K562 (cell line): ENCODE data around the gene LTBR. TPM values are rescaled to one million over a fixed set of nuclear protein-coding genes. Genes with fewer than 3 reads are reported as not detected.
A peak's percentile ranks its signal among the peaks of the same experiment; 100 is the strongest.

Source experiments
- EWSR1 ChIP-seq: fragments of 450-650 bp; IDR thresholded peaks from 2 replicates; pipeline ENCODE4 v1.6.1; 2018; ENCODE audit warnings: borderline replicate concordance, mild to moderate bottlenecking, low read depth, moderate library complexity; ENCODE audit not compliant: partially characterized antibody
- HEY1 ChIP-seq: fragments of 250-450 bp; sonication (Bioruptor Pico); IDR thresholded peaks from 2 replicates; pipeline ENCODE4 v1.5.0; 2020; ENCODE audit warnings: mild to moderate bottlenecking, moderate library complexity, borderline replicate concordance
- HNRNPLL ChIP-seq: fragments of 200-400 bp; formaldehyde crosslinking; IDR thresholded peaks from 2 replicates; pipeline ENCODE4 v1.6.1; 2017; ENCODE audit warnings: low read length, low read depth, mild to moderate bottlenecking; ENCODE audit not compliant: poor library complexity, severe bottlenecking
- KAT2B ChIP-seq: IDR thresholded peaks from one replicate; pipeline ENCODE4 v1.6.1; 2012; ENCODE audit warnings: low read depth, mild to moderate bottlenecking, control low read depth, inconsistent platforms, low read length, moderate library complexity
- MYC ChIP-seq, 2 experiments: fragments of 250-450 bp in 1 of 2; sonication (Bioruptor Pico) in 1 of 2; IDR thresholded peaks; 2 replicates each; pipeline versions ENCODE4 v1.5.1 to v1.6.1; 2012 to 2021; ENCODE audit warnings: low read depth in 2 of 2, borderline replicate concordance in 1 of 2, improper control_type of control experiment in 1 of 2, low read length in 1 of 2, mild to moderate bottlenecking in 1 of 2, moderate library complexity in 1 of 2
- NR2C2 ChIP-seq, 2 experiments: fragments of 200-800 bp in 1 of 2; sonication (Bioruptor generic) in 1 of 2; sonication (generic) in 1 of 2; formaldehyde crosslinking in 1 of 2; IDR thresholded peaks; 2 replicates each; pipeline versions ENCODE4 v1.6.1 to v1.8.0; 2016 to 2022; ENCODE audit warnings: mild to moderate bottlenecking in 1 of 2, missing compliant biosample characterization in 1 of 2, missing genetic modification characterization in 1 of 2, missing genetic modification reagents in 1 of 2
- OTX1 ChIP-seq: fragments of 450-650 bp; formaldehyde crosslinking; IDR thresholded peaks from 2 replicates; pipeline ENCODE4 v1.4.0; 2022; ENCODE audit warnings: mild to moderate bottlenecking
- RAD21 ChIP-seq, 2 experiments: fragments of 250-450 bp in 1 of 2; fragments of 450-650 bp in 1 of 2; sonication (Bioruptor Pico) in 1 of 2; formaldehyde crosslinking in 1 of 2; IDR thresholded peaks in 1 of 2; conservative IDR thresholded peaks in 1 of 2; 2 replicates each; pipeline versions ENCODE4 v1.4.0 to v1.8.0; 2020 to 2022; ENCODE audit warnings: mild to moderate bottlenecking in 2 of 2, moderate library complexity in 1 of 2
- SMC3 ChIP-seq: conservative IDR thresholded peaks from 2 replicates; pipeline ENCODE4 v1.6.1; 2011; ENCODE audit warnings: low read depth, low read length, improper control_type of control experiment; ENCODE audit not compliant: insufficient read depth
- TCF3 ChIP-seq: sonication (generic); formaldehyde crosslinking; IDR thresholded peaks from 2 replicates; pipeline ENCODE4 v1.4.0; 2020; ENCODE audit warnings: mild to moderate bottlenecking, missing genetic modification reagents
- YY1 ChIP-seq, 3 experiments: IDR thresholded peaks; 2 replicates each; pipeline ENCODE4 v1.6.1; 2011; ENCODE audit warnings: low read length in 2 of 3, mild to moderate bottlenecking in 2 of 3, moderate library complexity in 2 of 3, borderline replicate concordance in 1 of 3, control low read depth in 1 of 3, low read depth in 1 of 3; ENCODE audit not compliant: insufficient read depth in 3 of 3, insufficient replicate concordance in 2 of 3, control insufficient read depth in 1 of 3, insufficient read length in 1 of 3; ENCODE audit errors: extremely low read depth in 1 of 3
- polyA plus RNA-seq, 8 experiments: library from polyadenylated mRNA; depleted of rRNA in 4 of 8; stranded (reverse) in 5 of 8; unstranded in 3 of 8; fragments of >200 nt; fragmentation: Nextera tagmentation in 2 of 8; fragmentation: Illumina TruSeq in 1 of 8; extraction: Ambion mirVana in 2 of 8; extraction: Trizol in 1 of 8; gene quantifications; 2 replicates each; pipeline versions ENCODE4 v1.2.1 to v1.2.3, GENCODE V29; 2011 to 2014; ENCODE audit warnings: inconsistent platforms in 1 of 8, missing spikeins in 1 of 8
- total RNA-seq, 7 experiments: library from RNA; depleted of rRNA in 6 of 7; stranded (reverse); fragments of >200 nt in 6 of 7; fragmentation: Illumina TruSeq in 2 of 7; extraction: Trizol in 2 of 7; gene quantifications; 2 replicates each; pipeline versions ENCODE4 v1.2.1 to v1.2.3, GENCODE V29; 2011 to 2021; ENCODE audit warnings: low replicate concordance in 1 of 7
- TF ChIP-seq, protein P1 (sequence below), 2 experiments: fragments of 450-650 bp in 1 of 2; sonication (generic) in 1 of 2; formaldehyde crosslinking in 1 of 2; IDR thresholded peaks; 2 replicates each; pipeline versions ENCODE4 v1.7.1 to v1.9.0; 2016 to 2022; ENCODE audit warnings: inconsistent platforms in 1 of 2, mild to moderate bottlenecking in 1 of 2, missing genetic modification reagents in 1 of 2
- TF ChIP-seq, protein P2 (sequence below), 2 experiments: fragments of 250-450 bp in 1 of 2; fragments of 450-650 bp in 1 of 2; sonication (Bioruptor Pico) in 1 of 2; IDR thresholded peaks; 2 replicates each; pipeline versions ENCODE4 v1.6.1 to v1.8.0; 2016 to 2021; ENCODE audit warnings: mild to moderate bottlenecking in 2 of 2, moderate library complexity in 2 of 2, missing compliant biosample characterization in 1 of 2, missing genetic modification characterization in 1 of 2

The LTBR gene
- total and polyA plus RNA-seq, 9 of the 15 experiments (the other 6 are each of a cell fraction or from before 2014, with no cell fraction given) = 0.96 to 69.0 (median 35.3) TPM

DNA sequence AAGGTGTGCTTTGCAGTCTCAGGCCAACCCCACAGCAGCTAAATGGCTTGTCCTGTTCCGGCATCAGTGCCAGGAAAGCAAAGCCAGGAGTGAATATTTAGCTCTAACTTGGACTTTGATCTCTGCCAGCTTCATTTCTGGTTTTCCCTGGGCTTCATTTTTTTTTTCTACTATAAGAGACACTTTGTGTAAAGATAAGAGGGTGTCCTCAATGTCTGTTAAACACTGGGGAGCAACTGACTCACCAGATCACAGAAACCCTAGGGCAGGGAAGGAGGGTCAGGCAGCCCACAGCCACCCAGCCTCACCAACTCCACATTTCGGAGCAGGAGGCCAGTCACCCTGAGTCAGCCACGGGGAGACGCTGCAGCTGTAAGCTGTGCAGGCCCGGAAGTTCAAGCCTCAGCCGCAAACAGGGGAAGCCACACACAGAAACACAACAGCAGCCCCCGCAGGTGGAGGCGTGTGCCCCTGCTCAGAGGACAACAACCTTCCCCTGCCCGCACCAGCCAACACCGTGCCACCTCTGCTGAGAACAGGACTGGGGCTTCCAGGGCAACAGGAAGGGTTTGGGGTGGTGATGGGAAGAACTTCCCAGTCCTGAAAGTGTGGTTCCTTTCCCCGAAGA is 48.4 kb upstream of the LTBR start (continued):
- TF ChIP-seq RAD21 (CRISPR knock-in tag; conservative IDR thresholded peaks at IDR 0.05 in 1 of 2, IDR thresholded peaks at IDR 0.05 in 1 of 2) (peak; percentile 65 to 83), TCF3 (CRISPR knock-in tag) (peak; percentile 26; the same call in 1 of the 2 replicates), MYC (IDR thresholded peaks at IDR 0.05; ENCODE audit: low read depth, low read length) (no peak), MYC (CRISPR knock-in tag; IDR thresholded peaks at IDR 0.05; ENCODE audit: borderline replicate concordance, low read depth) (0 out of 2 replicates have a peak, but pooled peaks have one; percentile 22), EWSR1 (no peak), HNRNPLL (peak; percentile 22), OTX1 (0 out of 2 replicates have a peak, but pooled peaks have one; percentile 26), YY1 (IDR thresholded peaks at IDR 0.05; ENCODE audit: borderline replicate concordance in 1 of 3, control insufficient read depth in 1 of 3, extremely low read depth in 1 of 3, insufficient read depth in 3 of 3, insufficient read length in 1 of 3, insufficient replicate concordance in 2 of 3, low read depth in 1 of 3, low read length in 2 of 3) (peak in 1 of 3 experiments; percentile 28), KAT2B (no peak), SMC3 (0 out of 2 replicates have a peak, but pooled peaks have one; percentile 41), NR2C2 (CRISPR knock-in tag; IDR thresholded peaks at IDR 0.05) (no peak), NR2C2 (tag; IDR thresholded peaks at IDR 0.05) (peak; percentile 60; the same call in 1 of the 2 replicates), HEY1 (CRISPR knock-in tag) (no peak)
- TF ChIP-seq, protein P1, sequence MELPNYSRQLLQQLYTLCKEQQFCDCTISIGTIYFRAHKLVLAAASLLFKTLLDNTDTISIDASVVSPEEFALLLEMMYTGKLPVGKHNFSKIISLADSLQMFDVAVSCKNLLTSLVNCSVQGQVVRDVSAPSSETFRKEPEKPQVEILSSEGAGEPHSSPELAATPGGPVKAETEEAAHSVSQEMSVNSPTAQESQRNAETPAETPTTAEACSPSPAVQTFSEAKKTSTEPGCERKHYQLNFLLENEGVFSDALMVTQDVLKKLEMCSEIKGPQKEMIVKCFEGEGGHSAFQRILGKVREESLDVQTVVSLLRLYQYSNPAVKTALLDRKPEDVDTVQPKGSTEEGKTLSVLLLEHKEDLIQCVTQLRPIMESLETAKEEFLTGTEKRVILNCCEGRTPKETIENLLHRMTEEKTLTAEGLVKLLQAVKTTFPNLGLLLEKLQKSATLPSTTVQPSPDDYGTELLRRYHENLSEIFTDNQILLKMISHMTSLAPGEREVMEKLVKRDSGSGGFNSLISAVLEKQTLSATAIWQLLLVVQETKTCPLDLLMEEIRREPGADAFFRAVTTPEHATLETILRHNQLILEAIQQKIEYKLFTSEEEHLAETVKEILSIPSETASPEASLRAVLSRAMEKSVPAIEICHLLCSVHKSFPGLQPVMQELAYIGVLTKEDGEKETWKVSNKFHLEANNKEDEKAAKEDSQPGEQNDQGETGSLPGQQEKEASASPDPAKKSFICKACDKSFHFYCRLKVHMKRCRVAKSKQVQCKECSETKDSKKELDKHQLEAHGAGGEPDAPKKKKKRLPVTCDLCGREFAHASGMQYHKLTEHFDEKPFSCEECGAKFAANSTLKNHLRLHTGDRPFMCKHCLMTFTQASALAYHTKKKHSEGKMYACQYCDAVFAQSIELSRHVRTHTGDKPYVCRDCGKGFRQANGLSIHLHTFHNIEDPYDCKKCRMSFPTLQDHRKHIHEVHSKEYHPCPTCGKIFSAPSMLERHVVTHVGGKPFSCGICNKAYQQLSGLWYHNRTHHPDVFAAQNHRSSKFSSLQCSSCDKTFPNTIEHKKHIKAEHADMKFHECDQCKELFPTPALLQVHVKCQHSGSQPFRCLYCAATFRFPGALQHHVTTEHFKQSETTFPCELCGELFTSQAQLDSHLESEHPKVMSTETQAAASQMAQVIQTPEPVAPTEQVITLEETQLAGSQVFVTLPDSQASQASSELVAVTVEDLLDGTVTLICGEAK (IDR thresholded peaks at IDR 0.05) = 0 out of 2 replicates have a peak, but pooled peaks have one; percentile 49
- TF ChIP-seq, protein P1 (CRISPR knock-in tag; IDR thresholded peaks at IDR 0.05) = no peak
- TF ChIP-seq, protein P2, sequence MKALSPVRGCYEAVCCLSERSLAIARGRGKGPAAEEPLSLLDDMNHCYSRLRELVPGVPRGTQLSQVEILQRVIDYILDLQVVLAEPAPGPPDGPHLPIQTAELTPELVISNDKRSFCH (CRISPR knock-in tag; IDR thresholded peaks at IDR 0.05) = no peak
- TF ChIP-seq, protein P2 (tag; IDR thresholded peaks at IDR 0.05) = peak; percentile 53; the same call in 1 of the 2 replicates
